PFSK-1 (cell line): ENCODE measurements around the gene BLCAP.

ENCODE experiments used
- POLR2AphosphoS5 ChIP-seq: IDR thresholded peaks from 2 replicates; pipeline ENCODE4 v1.6.1; 2012; ENCODE audit warnings: low read depth, mild to moderate bottlenecking, control low read depth, low read length, moderate library complexity
- TAF1 ChIP-seq: IDR thresholded peaks from 2 replicates; pipeline ENCODE4 v1.6.1; 2012; ENCODE audit warnings: low read length, control low read depth, borderline replicate concordance; ENCODE audit not compliant: insufficient read depth

- TF ChIP-seq POLR2AphosphoS5, result no peak
- TF ChIP-seq TAF1, result no peak
Observed at GRCh38 chr20:37556538-37556937, 28.9 kb upstream of the BLCAP start.
